GM18505 (cell line): ENCODE measurements around the gene HELZ.
"Not testable (repeated sequence)": the region's sequence is repeated elsewhere in the genome, so short reads cannot be mapped to it uniquely, and the experiment has no call there.

ENCODE experiments used
- ATAC-seq: cut with Tn5 transposase; IDR thresholded peaks from one replicate; pipeline ENCODE4 v1.9.1; 2021; ENCODE audit not compliant: unreplicated experiment
- POLR2A ChIP-seq: IDR thresholded peaks from 4 replicates; pipeline ENCODE4 v1.6.1; 2011; ENCODE audit warnings: borderline replicate concordance; ENCODE audit not compliant: insufficient read depth, insufficient read length; ENCODE audit errors: extremely low read depth

Gene HELZ

GRCh38 chr17:67121316-67121891, 123.6 kb downstream of the HELZ start:
- no peak for TF ChIP-seq POLR2A
- ATAC-seq, result no peak

DNA sequence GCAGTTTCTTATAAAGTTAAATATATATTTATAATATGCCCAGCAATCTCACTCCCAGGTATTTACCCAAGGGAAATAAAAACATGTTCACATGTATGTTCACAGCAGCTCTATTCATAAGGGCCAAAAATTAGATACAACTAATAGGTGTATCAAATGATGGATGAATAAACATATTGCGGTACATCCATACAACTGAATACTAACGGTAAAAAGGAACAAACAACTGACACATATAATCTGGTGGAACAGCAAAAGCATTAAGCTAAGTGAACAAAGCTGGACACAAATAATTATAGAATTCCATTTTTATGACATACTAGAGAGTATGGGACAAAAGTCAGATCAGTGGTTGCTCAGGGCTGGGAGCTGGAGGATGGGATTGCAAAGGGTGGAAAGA, 125.9 kb downstream of the HELZ start:
- no peak for TF ChIP-seq POLR2A
- ATAC-seq, result no peak

DNA sequence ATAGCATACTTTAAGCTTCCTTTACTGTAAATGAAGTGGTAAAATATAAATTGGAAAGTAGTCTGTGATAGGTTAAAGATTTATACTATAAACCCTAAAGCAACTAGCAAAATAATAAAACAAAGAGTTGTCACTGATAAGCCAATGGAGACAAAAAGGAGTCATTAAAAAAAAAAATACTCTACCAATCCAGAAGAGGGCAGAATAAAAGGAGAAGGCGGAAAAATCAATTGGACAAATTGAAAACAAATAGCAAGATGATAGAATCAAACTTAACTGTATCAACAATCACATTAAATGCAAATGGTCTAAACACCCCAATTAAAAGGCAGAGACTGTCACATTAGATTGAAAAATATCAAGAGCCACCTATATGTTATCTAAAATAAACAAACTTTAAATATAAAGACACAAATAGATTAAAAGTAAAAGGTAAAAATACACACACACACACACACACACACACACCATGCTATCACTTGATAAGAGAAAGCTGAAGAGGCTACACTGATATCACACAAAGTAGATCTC, 128.9 kb downstream of the HELZ start:
- ATAC-seq, result no peak
- TF ChIP-seq POLR2A, result no peak

DNA sequence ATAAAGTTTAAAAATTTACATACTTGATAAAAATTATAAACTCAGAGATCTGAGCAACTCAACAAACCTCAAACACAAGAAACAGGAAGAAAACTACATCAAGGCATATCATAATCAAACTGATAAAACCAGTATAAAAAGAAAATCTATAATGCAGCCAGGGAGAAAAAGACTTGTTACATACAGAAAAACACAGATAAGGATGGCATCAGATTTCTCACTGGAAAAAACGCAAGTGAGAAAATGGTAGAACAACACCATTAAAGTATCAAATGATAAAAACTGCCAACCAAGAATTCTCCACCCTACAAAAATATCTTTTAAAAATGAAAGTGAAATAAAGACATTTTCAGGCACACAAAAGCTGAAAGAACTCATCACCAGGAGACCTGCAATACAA, 129.6 kb downstream of the HELZ start:
- ATAC-seq, result no peak
- TF ChIP-seq POLR2A, result no peak

DNA sequence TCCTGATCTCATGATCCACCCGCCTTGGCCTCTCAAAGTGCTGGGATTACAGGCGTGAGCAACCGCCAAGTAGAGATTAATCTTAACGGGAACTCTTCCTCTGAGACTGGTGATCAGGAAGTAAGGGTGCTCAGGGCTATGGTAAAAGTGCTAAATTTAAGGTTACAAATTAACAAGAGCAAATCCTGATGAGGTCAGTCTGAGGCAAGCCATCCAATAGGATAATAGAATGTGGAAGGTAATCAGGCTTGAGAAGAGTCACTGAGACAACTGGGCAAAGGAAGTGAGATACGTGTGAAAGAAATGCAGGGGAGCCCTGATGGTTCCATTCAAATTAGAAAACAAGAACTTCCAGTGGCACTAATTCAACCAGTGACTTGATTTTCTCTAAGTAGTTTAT, 131.5 kb downstream of the HELZ start:
- no peak for ATAC-seq
- no peak for TF ChIP-seq POLR2A

GRCh38 chr17:67111808-67112207, 133.2 kb downstream of the HELZ start:
- ATAC-seq, result no peak
- TF ChIP-seq POLR2A, result no peak

- no peak for TF ChIP-seq POLR2A
- no peak for ATAC-seq
These were observed 133.7 kb downstream of the HELZ start for GRCh38 chr17:67111327-67111726.

- ATAC-seq, result no peak
- TF ChIP-seq POLR2A, result no peak
These were observed 134.4 kb downstream of the HELZ start for GRCh38 chr17:67110619-67111018.

- no peak for ATAC-seq
- no peak for TF ChIP-seq POLR2A
These were observed 135.9 kb downstream of the HELZ start for GRCh38 chr17:67109111-67109510.

DNA sequence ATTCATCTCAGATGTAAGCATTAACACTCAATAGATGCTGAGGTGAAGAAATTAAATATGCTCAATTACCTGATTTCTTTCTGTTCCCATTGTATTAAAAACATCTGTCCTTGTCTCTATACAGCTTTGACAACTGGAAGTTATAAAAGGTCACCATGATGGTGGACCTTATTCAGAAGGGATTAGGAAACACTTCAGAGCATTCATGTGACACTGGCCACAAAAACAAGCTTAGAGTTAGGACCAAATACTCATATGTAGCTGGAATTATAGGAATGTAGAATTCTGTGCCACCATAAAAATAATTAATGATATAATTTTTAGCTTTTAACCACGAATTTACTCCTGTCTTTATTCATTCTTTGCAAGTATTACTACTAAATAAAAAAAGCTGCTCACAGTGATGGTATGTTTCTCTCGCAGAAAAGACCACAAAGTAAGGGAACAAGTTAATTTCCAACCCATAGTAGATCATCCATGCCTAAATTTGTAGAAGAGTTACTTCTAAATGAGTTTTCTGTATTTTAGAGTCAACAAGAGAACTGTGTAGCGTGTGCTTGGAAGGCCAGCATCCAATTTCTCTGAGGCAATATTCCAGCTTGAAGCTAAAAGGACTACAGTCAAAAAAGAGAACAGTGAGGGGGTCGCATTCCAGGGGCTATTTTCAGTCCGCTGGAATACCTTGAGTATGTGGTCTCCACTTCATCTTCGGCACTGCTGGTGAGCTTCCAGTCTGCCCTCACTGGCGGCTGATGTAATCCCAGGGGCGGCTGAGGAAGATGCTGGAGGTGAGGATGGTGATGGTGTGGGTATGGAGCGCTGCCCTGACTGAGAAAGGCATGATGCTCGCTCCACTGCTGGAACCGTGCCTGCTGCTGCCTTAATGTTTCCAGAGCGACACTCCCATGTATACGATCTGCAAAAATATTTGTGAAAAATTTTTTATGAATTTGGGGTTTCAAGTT, 136.9 kb downstream of the HELZ start:
- no peak for ATAC-seq
- TF ChIP-seq POLR2A, result no peak

DNA sequence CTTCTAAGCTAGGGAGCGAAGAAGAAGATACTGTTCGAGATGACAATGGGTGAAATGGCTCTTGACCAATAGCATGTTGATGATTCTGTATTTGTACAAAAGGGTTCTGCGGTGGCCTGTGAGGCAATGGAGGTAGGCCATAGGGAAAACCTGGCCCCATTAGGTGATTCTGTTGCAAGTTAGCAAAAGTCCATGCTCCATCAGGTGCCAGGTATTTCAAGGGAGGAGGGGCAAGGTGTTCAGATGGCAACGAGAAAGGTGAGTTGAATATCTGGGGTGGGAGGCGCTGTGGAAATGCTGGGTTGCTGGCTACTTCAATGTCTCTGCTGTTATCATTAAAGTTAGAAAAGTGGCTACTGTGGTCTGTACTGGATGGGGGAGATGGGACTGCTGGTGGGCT, 137.8 kb downstream of the HELZ start:
- no peak for TF ChIP-seq POLR2A
- no peak for ATAC-seq

DNA sequence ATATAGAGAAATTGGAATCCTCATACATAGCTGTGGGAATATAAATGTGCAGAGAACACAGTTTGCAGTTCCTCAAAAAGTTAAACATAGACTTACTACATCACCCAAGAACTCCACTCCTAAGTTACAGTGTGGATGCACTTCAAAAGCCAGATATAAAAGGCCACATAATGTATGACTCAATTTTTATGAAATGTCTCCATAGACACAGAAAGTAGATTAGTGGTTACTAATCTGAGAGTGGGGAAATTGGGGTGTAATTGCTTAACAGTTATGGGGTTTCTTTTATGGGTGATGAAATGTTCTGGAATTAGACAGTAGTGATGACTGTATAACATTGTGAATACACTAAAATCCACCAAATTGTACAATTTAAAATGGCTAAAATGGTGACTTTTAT, 139.8 kb downstream of the HELZ start:
- no peak for ATAC-seq
- no peak for TF ChIP-seq POLR2A

GRCh38 chr17:67104641-67105040, 140.4 kb downstream of the HELZ start:
- ATAC-seq, result not testable (repeated sequence)

- TF ChIP-seq POLR2A, result no peak
- no peak for ATAC-seq
These were observed 147.0 kb downstream of the HELZ start for GRCh38 chr17:67098006-67098405.
